HK-2 (cell line): ENCODE measurements around the gene MMGT1.
A peak's percentile ranks its signal among the peaks of the same experiment; 100 is the strongest.
"Not testable (repeated sequence)": the region's sequence is repeated elsewhere in the genome, so short reads cannot be mapped to it uniquely, and the experiment has no call there.

ENCODE experiments used
- DNase-seq: peaks from one replicate; pipeline ENCODE4 v3.0.0-alpha.2; 2018; ENCODE audit not compliant: unreplicated experiment

MMGT1 gene

DNA sequence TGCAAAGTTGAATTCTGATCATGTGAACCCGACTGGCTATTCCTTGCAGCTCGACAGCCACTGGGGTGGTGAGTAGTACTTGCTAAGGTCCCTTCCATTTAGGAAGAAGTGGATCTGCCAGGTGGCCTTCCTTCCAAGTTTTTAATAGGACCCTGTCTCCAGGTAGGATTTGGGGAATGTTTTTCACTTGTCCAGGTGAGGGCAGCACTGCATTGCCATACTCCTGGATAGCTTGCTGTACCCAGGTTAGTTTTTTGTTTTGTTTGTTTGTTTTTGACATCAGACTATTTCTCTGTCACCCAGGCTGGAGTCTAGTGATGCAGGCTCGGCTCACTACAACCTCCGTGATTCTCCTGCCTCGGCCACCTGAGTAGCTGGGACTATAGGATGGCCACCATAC is 50.4 kb downstream of the MMGT1 start:
- peak; percentile 1 for DNase-seq

GRCh38 chrX:135920516-135920915 is 53.3 kb downstream of the MMGT1 start:
- not testable (repeated sequence) for DNase-seq

- no peak for DNase-seq
Measured at GRCh38 chrX:135914404-135914803, 59.4 kb downstream of the MMGT1 start.
